Endodermal cell (in vitro differentiated cells): ENCODE results near the gene CERS6. TPM values are rescaled to one million over a fixed set of nuclear protein-coding genes. Genes with fewer than 3 reads are reported as not detected.

Experiments used
- DNase-seq: peaks from one replicate; pipeline ENCODE4 v3.0.0-alpha.2; 2017
- H3K27ac ChIP-seq: 2 replicates; pipeline ENCODE4 v1.5.1; 2013; ENCODE audit warnings: mild to moderate bottlenecking, low read depth, low read length, moderate library complexity
- H3K27me3 ChIP-seq: 2 replicates; pipeline ENCODE4 v1.6.1; 2013; ENCODE audit warnings: mild to moderate bottlenecking, low read length, moderate library complexity; ENCODE audit not compliant: insufficient read depth, control insufficient read depth, poor library complexity, severe bottlenecking
- H3K36me3 ChIP-seq: 2 replicates; pipeline ENCODE4 v1.7.0; 2013; ENCODE audit warnings: mild to moderate bottlenecking, low read length, moderate library complexity; ENCODE audit not compliant: control insufficient read depth, insufficient read depth
- H3K4me1 ChIP-seq: one replicate; pipeline ENCODE4 v1.7.0; 2013; ENCODE audit warnings: low read length; ENCODE audit not compliant: control insufficient read depth, insufficient read depth
- H3K4me3 ChIP-seq: 2 replicates; pipeline ENCODE4 v1.5.1; 2013; ENCODE audit warnings: mild to moderate bottlenecking, low read length, moderate library complexity
- H3K9ac ChIP-seq: 2 replicates; pipeline ENCODE4 v1.6.1; 2013; ENCODE audit warnings: mild to moderate bottlenecking, low read length, moderate library complexity; ENCODE audit not compliant: poor library complexity, severe bottlenecking; ENCODE audit errors: extremely low read depth
- H3K9me3 ChIP-seq: 2 replicates; pipeline ENCODE4 v1.6.1; 2013; ENCODE audit warnings: mild to moderate bottlenecking, low read length, moderate library complexity; ENCODE audit not compliant: control insufficient read depth
- H3K27ac Mint-ChIP-seq: 2 replicates; pipeline ENCODE4 v1.8.0; 2020; ENCODE audit warnings: mixed read lengths
- H3K27me3 Mint-ChIP-seq: 2 replicates; pipeline ENCODE4 v1.8.0; 2021; ENCODE audit warnings: mild to moderate bottlenecking, mixed read lengths; ENCODE audit not compliant: insufficient read depth
- H3K36me3 Mint-ChIP-seq: 2 replicates; pipeline ENCODE4 v1.8.0; 2020; ENCODE audit warnings: low read depth, mixed read lengths
- H3K4me1 Mint-ChIP-seq: 2 replicates; pipeline ENCODE4 v1.8.0; 2020; ENCODE audit warnings: mixed read lengths
- H3K4me3 Mint-ChIP-seq: 2 replicates; pipeline ENCODE4 v1.8.0; 2020; ENCODE audit warnings: mild to moderate bottlenecking, moderate library complexity, mixed read lengths
- H3K9me3 Mint-ChIP-seq: 2 replicates; pipeline ENCODE4 v1.8.0; 2020; ENCODE audit warnings: mild to moderate bottlenecking, mixed read lengths
- CTCF ChIP-seq: fragments of 200-600 bp; sonication (generic); conservative IDR thresholded peaks from 2 replicates; pipeline ENCODE4 v1.5.0; 2021; ENCODE audit warnings: antibody characterized with exemption, mild to moderate bottlenecking
- WGBS, 2 experiments: methylation state at CpG; one replicate each; pipeline versions ENCODE4 v1.1.5 to v1.1.7; 2013; ENCODE audit warnings: missing lambda C conversion rate in 2 of 2, mixed read lengths in 1 of 2; ENCODE audit not compliant: insufficient coverage in 1 of 2, insufficient read length in 1 of 2; 5-methylcytosine and 5-hydroxymethylcytosine counted together
- total RNA-seq, 2 donors: library from RNA; stranded (reverse); fragmentation: NEBNext Ultra II Directional in 1 of 2; extraction: Animal tissue kit (Norgen Biotek cat#: 25700) in 1 of 2; gene quantifications; 2 replicates in 1 of 2; 3 replicates in 1 of 2; pipeline ENCODE4 v1.2.1, GENCODE V29; 2021

CERS6 gene
- total RNA-seq, 2 donors from 2014 or later: 41.3 to 52.0 TPM

DNA sequence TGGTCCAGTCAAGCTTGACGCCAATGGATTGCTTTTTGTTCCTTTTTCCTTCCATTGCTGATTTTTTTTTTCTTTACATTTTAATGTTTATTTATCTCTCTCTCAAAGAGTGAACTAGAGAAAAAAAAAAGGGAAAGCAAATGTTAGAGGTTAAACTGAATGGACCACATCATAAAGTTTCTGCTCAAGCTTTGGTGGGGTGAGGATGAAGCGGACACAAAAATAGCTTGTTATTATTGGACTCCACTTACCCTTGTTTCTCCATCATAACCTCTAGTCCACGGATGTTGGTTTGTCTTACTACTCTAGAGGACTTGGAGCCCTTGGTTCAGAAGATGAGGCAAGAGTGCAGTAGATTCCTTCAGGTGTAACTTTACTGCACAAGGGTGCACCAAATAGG lies 27.6 kb upstream of the CERS6 start:
- WGBS, 2 experiments: 80 to 93% methylated on average over 2 to 3 of the region's 3 CpGs
- H3K4me3 Mint-ChIP-seq: no peak overlapping the region
- no peak for TF ChIP-seq CTCF
- DNase-seq: no peak
- no peaks in the 10 kb centered on the region for H3K9me3 Mint-ChIP-seq
- Histone ChIP-seq H3K27me3 (no peaks in the 10 kb centered on the region), H3K4me1 (no peaks in the 10 kb centered on the region), H3K27ac (no peak overlapping the region), H3K9ac (no peak overlapping the region), H3K36me3 (no peaks in the 10 kb centered on the region), H3K9me3 (no peaks in the 10 kb centered on the region), H3K4me3 (no peak overlapping the region)
- H3K27me3 Mint-ChIP-seq: peaks cover 13% of the 10 kb centered on the region
- H3K36me3 Mint-ChIP-seq: no peaks in the 10 kb centered on the region
- H3K4me1 Mint-ChIP-seq: peaks cover 35% of the 10 kb centered on the region
- H3K27ac Mint-ChIP-seq: no peak overlapping the region

- Mint-ChIP-seq H3K9me3 (no peaks in the 10 kb centered on the region), H3K4me1 (peaks cover 25% of the 10 kb centered on the region), H3K27ac (no peak overlapping the region), H3K36me3 (no peaks in the 10 kb centered on the region), H3K4me3 (no peak overlapping the region), H3K27me3 (peaks cover 13% of the 10 kb centered on the region)
- no peaks in the 10 kb centered on the region for H3K9me3 ChIP-seq
- H3K36me3 ChIP-seq: no peaks in the 10 kb centered on the region
- H3K4me3 ChIP-seq: no peak overlapping the region
- H3K27ac ChIP-seq: no peak overlapping the region
- WGBS, 2 experiments: 89 to 94% methylated on average over 2 to 6 of the region's 6 CpGs
- no peaks in the 10 kb centered on the region for H3K27me3 ChIP-seq
- TF ChIP-seq CTCF: no peak
- no peak for DNase-seq
- H3K4me1 ChIP-seq: no peaks in the 10 kb centered on the region
- H3K9ac ChIP-seq: no peak overlapping the region
These were observed 26.1 kb upstream of the CERS6 start for GRCh38 chr2:168429988-168430387.

DNA sequence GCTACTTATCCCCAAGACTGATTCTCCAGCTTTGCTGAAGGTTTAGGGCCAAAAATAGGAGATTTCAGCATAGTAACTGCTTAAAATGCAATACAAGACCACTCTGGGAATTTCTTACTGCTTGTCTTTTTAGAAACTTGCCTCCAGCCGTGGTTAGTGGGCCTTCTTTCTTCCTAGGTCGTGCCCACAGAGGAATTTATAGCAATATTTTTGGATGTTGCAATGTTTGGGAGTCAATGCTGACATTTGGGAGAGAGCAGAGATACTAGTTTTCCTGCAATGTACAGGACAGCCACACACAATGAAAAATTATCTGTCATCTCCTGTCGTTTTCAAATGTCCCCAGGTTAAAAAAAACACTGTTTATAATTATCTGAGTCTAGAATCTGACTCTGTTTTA lies 25.6 kb upstream of the CERS6 start:
- H3K4me3 Mint-ChIP-seq: no peak overlapping the region
- no peak for TF ChIP-seq CTCF

More for the DNA sequence above, 25.6 kb upstream of the CERS6 start:
- Histone ChIP-seq H3K27ac (no peak overlapping the region), H3K27me3 (no peaks in the 10 kb centered on the region), H3K4me3 (no peak overlapping the region), H3K9ac (no peak overlapping the region), H3K4me1 (no peaks in the 10 kb centered on the region), H3K9me3 (no peaks in the 10 kb centered on the region), H3K36me3 (no peaks in the 10 kb centered on the region)
- DNase-seq: no peak
- Mint-ChIP-seq H3K36me3 (no peaks in the 10 kb centered on the region), H3K27ac (no peak overlapping the region), H3K27me3 (peaks cover 13% of the 10 kb centered on the region), H3K9me3 (no peaks in the 10 kb centered on the region), H3K4me1 (peaks cover 25% of the 10 kb centered on the region)
- WGBS, 2 experiments: 76 to 100% methylated on average over 1 to 3 of the region's 3 CpGs
